ENCODE results near the gene AXIN2. TPM values are rescaled to one million over a fixed set of nuclear protein-coding genes. Genes with fewer than 3 reads are reported as not detected.

Gene AXIN2
- total and polyA plus RNA-seq, 3 donors from 2014 or later, result 18.1 to 26.3 (median 20.2) TPM

DNA sequence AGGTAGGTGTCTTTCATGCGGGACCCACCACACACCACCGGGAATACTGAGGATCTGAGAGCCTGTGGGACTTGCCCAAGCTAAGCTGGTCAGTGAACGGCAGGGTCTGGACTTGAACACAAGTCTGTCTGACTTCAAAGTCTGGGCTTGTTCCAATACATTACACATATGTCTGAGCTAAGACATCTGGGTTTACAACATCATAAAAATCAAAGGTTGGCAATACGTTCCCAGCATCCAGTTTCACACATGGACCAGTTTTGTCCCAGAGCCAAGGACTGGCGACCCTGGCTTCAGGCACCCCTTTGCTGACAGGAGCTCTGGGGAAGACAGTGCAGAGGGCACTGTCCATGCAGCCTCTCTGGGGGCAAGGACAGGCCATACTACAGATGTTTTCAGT, 27.9 kb upstream of the AXIN2 start:
- Histone ChIP-seq H3K27ac (no peak overlapping the region), H3K4me1 (no peaks in the 10 kb centered on the region), H3K9me3 (no peaks in the 10 kb centered on the region), H3K36me3 (ENCODE audit: low read depth, missing control alignments) (no peaks in the 10 kb centered on the region), H3K27me3 (no peaks in the 10 kb centered on the region), H3K4me3 (no peak overlapping the region)
- DNase-seq, result no peak
- no peak for TF ChIP-seq POLR2A (IDR thresholded peaks at IDR 0.05)
- TF ChIP-seq, protein P1, sequence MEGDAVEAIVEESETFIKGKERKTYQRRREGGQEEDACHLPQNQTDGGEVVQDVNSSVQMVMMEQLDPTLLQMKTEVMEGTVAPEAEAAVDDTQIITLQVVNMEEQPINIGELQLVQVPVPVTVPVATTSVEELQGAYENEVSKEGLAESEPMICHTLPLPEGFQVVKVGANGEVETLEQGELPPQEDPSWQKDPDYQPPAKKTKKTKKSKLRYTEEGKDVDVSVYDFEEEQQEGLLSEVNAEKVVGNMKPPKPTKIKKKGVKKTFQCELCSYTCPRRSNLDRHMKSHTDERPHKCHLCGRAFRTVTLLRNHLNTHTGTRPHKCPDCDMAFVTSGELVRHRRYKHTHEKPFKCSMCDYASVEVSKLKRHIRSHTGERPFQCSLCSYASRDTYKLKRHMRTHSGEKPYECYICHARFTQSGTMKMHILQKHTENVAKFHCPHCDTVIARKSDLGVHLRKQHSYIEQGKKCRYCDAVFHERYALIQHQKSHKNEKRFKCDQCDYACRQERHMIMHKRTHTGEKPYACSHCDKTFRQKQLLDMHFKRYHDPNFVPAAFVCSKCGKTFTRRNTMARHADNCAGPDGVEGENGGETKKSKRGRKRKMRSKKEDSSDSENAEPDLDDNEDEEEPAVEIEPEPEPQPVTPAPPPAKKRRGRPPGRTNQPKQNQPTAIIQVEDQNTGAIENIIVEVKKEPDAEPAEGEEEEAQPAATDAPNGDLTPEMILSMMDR (IDR thresholded peaks at IDR 0.05), result no peak
- intact Hi-C loops (cut with DNase I; ENCODE audit: low total_unique reads), result no loop called here
- WGBS, 2 donors, result 86 to 87% methylated on average over 5 of the region's 5 CpGs

DNA sequence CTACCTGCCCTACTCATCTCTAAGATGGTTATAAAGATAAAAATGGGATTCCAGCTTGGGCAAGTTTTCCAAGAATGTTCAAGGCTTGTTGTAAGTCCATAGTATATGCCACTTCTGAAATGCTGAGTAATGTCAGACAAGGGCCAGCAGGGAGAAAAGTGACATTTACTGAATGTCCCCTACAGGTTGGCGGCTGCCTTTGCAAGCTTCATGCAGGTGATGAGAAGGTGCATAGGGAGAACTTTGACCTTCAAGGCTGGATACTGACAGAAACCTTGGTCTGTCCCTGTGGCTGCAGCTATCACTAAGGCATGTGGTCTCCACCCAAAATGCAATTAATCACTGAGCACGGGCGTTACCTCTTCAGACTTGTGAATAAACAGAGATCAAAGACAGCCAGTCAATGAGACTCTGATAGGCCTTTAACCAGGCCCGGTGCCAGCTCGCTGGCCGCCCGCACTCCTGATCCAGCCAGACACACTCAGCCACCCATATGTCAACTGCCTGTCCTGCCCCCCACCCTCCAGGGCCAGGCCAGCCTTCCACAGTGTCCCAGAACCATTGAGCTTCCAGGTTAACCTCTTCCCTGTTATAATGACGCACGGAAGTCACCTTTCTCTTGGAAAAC, 26.8 kb upstream of the AXIN2 start:
- Histone ChIP-seq H3K36me3 (ENCODE audit: low read depth, missing control alignments) (no peaks in the 10 kb centered on the region), H3K27ac (no peak overlapping the region), H3K27me3 (no peaks in the 10 kb centered on the region), H3K4me1 (no peaks in the 10 kb centered on the region), H3K9me3 (no peaks in the 10 kb centered on the region), H3K4me3 (no peak overlapping the region)
- intact Hi-C loops (cut with DNase I; ENCODE audit: low total_unique reads), result no loop called here
- no peak for DNase-seq
- TF ChIP-seq, protein P1 (IDR thresholded peaks at IDR 0.05), result no peak
- TF ChIP-seq POLR2A (IDR thresholded peaks at IDR 0.05), result no peak
- 75 to 84% methylated on average over 8 to 9 of the region's 9 CpGs for WGBS, 2 donors

DNA sequence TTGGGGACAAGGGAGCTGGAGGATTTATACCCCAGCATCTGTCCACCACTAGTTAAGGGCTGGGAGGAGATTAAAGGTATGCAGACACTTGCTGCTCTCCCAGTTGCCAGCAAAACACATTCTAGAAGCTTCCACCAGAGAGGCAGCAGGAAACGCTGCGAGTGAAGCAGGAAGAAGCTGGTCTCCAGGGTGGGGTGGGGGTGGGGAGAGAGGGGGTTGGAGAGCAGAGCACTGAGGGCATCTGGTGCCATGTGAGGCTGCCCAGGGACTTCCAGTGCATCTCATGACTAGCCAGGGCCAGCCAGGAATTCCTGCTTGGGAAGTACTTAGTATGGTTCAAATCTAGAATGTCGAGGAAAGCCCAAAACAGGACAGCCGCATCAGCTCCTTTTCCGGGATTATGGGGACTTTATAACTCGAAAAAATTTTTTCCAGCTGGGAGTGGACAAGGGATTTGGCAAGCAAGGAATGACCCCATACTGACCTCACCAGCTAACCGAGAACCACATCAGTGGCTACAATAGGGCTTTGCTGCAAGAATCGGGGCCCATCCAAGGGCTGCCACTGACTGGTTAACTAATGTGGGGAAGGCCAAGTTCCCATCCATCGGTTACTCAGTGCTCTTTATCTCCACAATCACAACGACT, 26.2 kb upstream of the AXIN2 start:
- no peaks in the 10 kb centered on the region for H3K4me1 ChIP-seq
- no peaks in the 10 kb centered on the region for H3K36me3 ChIP-seq (ENCODE audit: low read depth, missing control alignments)
- H3K4me3 ChIP-seq, result no peak overlapping the region
- no peak overlapping the region for H3K27ac ChIP-seq
- WGBS, 2 donors, result 69 to 84% methylated on average over 10 of the region's 10 CpGs
- H3K9me3 ChIP-seq, result no peaks in the 10 kb centered on the region
- TF ChIP-seq, protein P1 (IDR thresholded peaks at IDR 0.05), result no peak
- no peak for TF ChIP-seq POLR2A (IDR thresholded peaks at IDR 0.05)
- DNase-seq, result no peak
- H3K27me3 ChIP-seq, result no peaks in the 10 kb centered on the region
- intact Hi-C loops (cut with DNase I; ENCODE audit: low total_unique reads), result no loop called here

DNA sequence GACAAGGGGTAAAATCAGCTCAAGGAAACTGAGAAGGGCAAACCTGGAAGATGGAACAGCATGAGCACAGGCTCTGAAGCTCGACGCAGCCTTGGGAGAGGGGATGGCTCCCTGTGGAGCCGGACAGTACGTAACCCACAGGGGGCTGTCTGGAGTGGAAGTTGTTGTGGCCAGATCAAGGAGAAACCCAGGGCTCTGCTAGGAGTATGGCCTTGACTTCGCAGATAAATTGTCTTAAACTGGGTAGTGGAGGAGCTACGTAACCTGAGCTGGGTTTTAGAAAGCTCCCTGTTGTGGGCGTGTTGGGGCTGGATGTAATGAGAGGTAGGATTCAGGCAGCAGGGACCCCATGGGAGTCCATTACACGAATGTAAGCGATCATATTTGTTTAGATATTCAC, 25.5 kb upstream of the AXIN2 start:
- Histone ChIP-seq H3K36me3 (ENCODE audit: low read depth, missing control alignments) (no peaks in the 10 kb centered on the region), H3K27ac (no peak overlapping the region), H3K4me1 (no peaks in the 10 kb centered on the region), H3K4me3 (no peak overlapping the region), H3K27me3 (no peaks in the 10 kb centered on the region), H3K9me3 (no peaks in the 10 kb centered on the region)
- 59 to 75% methylated on average over 9 of the region's 9 CpGs for WGBS, 2 donors
- no peak for TF ChIP-seq POLR2A (IDR thresholded peaks at IDR 0.05)
- TF ChIP-seq, protein P1 (IDR thresholded peaks at IDR 0.05), result no peak
- intact Hi-C loops (cut with DNase I; ENCODE audit: low total_unique reads), result no loop called here
- no peak for DNase-seq

Data from testis (tissue), 3 donors.